ENCODE data around the gene APCDD1. TPM values are rescaled to one million over a fixed set of nuclear protein-coding genes. Genes with fewer than 3 reads are reported as not detected.

APCDD1 gene
- total and polyA plus RNA-seq, 2 of the 13 experiments (the other 11 are each of a cell fraction or from before 2014, with no cell fraction given): 2.1 to 8.6 TPM

- TF ChIP-seq ZNF407 (CRISPR knock-in tag; IDR thresholded peaks at IDR 0.05; ENCODE audit: not compliant biosample characterization) (no peak), TP53 (CRISPR knock-in tag; conservative IDR thresholded peaks at IDR 0.05) (no peak), ZIK1 (CRISPR knock-in tag; IDR thresholded peaks at IDR 0.05; ENCODE audit: borderline replicate concordance, low read depth) (no peak), KLF13 (CRISPR knock-in tag; IDR thresholded peaks at IDR 0.05) (no peak), ZNF121 (CRISPR knock-in tag; IDR thresholded peaks at IDR 0.05) (no peak), ZFP36 (IDR thresholded peaks at IDR 0.05; ENCODE audit: borderline replicate concordance, low read depth, low read length, partially characterized antibody) (peak; percentile 6), ZNF703 (CRISPR knock-in tag; IDR thresholded peaks at IDR 0.05; ENCODE audit: borderline replicate concordance) (no peak), HDAC1 (CRISPR knock-in tag; IDR thresholded peaks at IDR 0.05) (no peak), KLF9 (CRISPR knock-in tag; IDR thresholded peaks at IDR 0.05; ENCODE audit: low read depth) (no peak), ZSCAN29 (CRISPR knock-in tag; conservative IDR thresholded peaks at IDR 0.05) (peak; percentile 77), SMARCE1 (IDR thresholded peaks at IDR 0.05; ENCODE audit: borderline replicate concordance) (no peak), SNAI1 (CRISPR knock-in tag; IDR thresholded peaks at IDR 0.05; ENCODE audit: borderline replicate concordance) (no peak), PPARG (CRISPR knock-in tag; conservative IDR thresholded peaks at IDR 0.05) (no peak), SAFB2 (CRISPR knock-in tag; IDR thresholded peaks at IDR 0.05; ENCODE audit: borderline replicate concordance, low read depth) (no peak), HNF1A (IDR thresholded peaks at IDR 0.05; ENCODE audit: low read depth) (no peak), HNF1A (CRISPR knock-in tag; IDR thresholded peaks at IDR 0.05; ENCODE audit: borderline replicate concordance) (no peak), CBX2 (IDR thresholded peaks at IDR 0.05; ENCODE audit: low read depth, low read length) (peak; percentile 50; the same call in 1 of the 2 replicates), CBX2 (CRISPR knock-in tag; IDR thresholded peaks at IDR 0.05; ENCODE audit: low read depth) (no peak)
Measured at GRCh38 chr18:10454681-10455557, 484 bp downstream of the APCDD1 start (continued).

All from HepG2 (cell line).